ENCODE results near the gene AMIGO1.

The AMIGO1 gene

DNA sequence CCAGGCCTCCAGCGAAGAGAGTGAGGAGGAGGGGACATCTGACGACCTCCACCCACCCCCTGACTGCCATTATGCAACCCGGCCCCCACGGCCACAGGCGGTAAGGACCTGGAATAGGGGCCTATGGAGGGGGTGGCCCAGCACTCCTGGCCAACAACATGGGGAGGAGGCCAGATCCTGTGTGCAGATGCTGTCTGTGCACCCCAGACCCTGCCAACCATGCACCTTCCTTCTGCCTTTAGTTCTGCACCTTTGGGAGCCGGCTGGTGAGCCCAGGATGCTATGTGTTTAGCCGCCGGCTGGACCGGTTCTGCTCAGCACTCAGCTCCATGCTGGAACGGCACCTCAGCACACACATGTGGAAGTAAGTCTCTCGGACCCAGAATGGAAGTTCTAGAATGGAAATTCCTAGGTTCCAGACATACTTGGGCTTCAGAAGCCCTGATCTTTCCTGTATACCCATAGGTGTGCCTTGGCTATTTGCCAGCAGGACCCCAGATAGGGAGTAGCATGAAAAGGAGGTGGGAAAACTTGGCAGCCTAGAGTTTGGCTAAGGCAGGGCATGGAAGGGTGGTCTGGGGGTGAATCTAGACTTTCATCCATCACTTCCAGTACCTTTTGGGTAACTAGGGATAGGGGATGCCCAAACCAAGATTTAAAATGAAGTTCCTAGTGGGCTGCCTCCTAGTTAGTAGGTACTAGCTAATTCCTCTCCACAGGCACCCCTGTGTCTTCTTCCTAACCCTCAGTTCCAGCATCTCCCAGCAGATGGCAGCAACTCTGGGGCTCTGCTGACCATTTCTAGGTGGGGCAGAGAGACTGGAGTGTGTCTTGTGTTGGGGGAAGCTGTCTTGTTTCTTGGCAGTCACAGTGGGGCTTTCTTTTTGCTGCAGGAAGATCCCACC lies 19.2 kb downstream of the AMIGO1 start:
- no peak overlapping the region for H3K9ac ChIP-seq (ENCODE audit: low read length)
- H3K27ac ChIP-seq (ENCODE audit: low read depth, low read length), result no peak overlapping the region
- H3K9me3 ChIP-seq (ENCODE audit: control insufficient read depth, insufficient read depth, low read depth, low read length), result no peaks in the 10 kb centered on the region
- no peak overlapping the region for H3K4me3 ChIP-seq (ENCODE audit: low read depth, low read length)
- H3K4me1 ChIP-seq (ENCODE audit: control insufficient read depth, insufficient read depth, low read length), result peaks cover 5% of the 10 kb centered on the region; the same call in 1 of the 2 replicates
- peaks cover 15% of the 10 kb centered on the region for H3K36me3 ChIP-seq (ENCODE audit: control insufficient read depth, insufficient read depth, low read length)
- no peaks in the 10 kb centered on the region for H3K27me3 ChIP-seq (ENCODE audit: control insufficient read depth, insufficient read depth, low read length)

DNA sequence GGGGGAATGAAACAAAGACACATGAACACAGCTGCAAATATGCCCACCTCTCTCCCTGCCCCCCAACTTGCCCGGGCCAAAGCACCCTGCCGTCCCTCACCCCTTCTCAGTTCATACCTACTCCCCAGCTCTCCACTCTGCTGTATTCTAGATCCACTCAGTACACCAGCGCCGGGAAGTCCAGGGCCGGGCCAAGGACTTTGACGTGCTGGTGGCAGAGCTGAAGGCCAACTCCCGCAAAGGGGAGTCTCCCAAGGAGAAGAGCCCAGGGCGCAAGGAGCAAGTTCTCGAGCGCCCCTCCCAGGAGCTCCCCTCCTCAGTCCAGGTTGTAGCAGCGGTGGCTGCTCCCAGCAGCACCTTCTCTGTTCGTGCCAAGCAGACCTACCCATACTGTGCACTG lies 20.8 kb downstream of the AMIGO1 start:
- H3K4me3 ChIP-seq (ENCODE audit: low read depth, low read length), result no peak overlapping the region
- H3K9ac ChIP-seq (ENCODE audit: low read length), result no peak overlapping the region
- H3K9me3 ChIP-seq (ENCODE audit: control insufficient read depth, insufficient read depth, low read depth, low read length), result no peaks in the 10 kb centered on the region
- H3K27ac ChIP-seq (ENCODE audit: low read depth, low read length), result no peak overlapping the region
- no peaks in the 10 kb centered on the region for H3K27me3 ChIP-seq (ENCODE audit: control insufficient read depth, insufficient read depth, low read length)
- peaks cover 4% of the 10 kb centered on the region; the same call in 1 of the 2 replicates for H3K4me1 ChIP-seq (ENCODE audit: control insufficient read depth, insufficient read depth, low read length)
- peaks cover 15% of the 10 kb centered on the region for H3K36me3 ChIP-seq (ENCODE audit: control insufficient read depth, insufficient read depth, low read length)

DNA sequence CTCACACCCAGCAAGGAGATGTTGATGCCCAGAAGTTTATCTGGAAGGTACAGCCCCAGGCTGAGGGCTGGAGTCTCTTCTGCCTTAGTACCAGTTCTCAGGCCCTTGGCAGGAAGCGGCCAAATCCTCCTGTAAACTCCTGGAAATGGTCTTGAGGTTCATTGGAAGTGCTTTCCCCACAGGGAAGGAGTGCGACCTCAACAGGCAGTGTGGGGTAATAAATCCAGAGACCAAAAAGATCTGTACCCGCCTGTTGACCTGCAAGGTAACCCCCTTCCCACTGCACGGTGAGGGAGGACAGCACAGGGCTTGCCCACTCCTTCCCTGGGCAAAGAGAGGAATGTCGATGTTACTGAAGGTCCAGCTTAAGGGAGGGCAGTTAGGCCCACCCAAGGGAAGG lies 21.3 kb downstream of the AMIGO1 start:
- H3K4me3 ChIP-seq (ENCODE audit: low read depth, low read length), result no peak overlapping the region
- peaks cover under 1% of the 10 kb centered on the region for H3K4me1 ChIP-seq (ENCODE audit: control insufficient read depth, insufficient read depth, low read length)
- no peak overlapping the region for H3K9ac ChIP-seq (ENCODE audit: low read length)
- H3K9me3 ChIP-seq (ENCODE audit: control insufficient read depth, insufficient read depth, low read depth, low read length), result no peaks in the 10 kb centered on the region
- no peaks in the 10 kb centered on the region for H3K27me3 ChIP-seq (ENCODE audit: control insufficient read depth, insufficient read depth, low read length)
- no peak overlapping the region for H3K27ac ChIP-seq (ENCODE audit: low read depth, low read length)
- peaks cover 15% of the 10 kb centered on the region for H3K36me3 ChIP-seq (ENCODE audit: control insufficient read depth, insufficient read depth, low read length)

DNA sequence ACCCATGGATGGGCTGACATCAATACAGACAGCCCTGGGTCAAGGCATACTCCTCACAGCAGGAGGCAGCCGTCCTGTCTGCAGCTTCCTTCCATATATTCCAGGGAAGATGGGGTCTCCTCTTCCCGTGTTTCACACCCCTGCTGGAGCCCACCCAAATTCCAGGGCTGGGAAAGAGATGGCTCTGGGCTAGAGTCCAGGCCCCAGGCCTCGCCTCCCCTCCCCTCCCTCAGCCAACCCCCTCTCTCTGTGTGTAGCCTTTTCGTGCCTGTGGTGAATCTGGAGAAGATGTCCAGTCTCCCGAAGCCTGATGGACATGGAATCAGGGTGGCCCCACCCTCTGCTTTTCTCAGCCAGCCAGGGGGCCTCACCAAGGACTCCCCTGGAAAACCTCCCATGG lies 22.3 kb downstream of the AMIGO1 start:
- peaks cover 8% of the 10 kb centered on the region; the same call in 1 of the 2 replicates for H3K27me3 ChIP-seq (ENCODE audit: control insufficient read depth, insufficient read depth, low read length)
- H3K36me3 ChIP-seq (ENCODE audit: control insufficient read depth, insufficient read depth, low read length), result peaks cover 15% of the 10 kb centered on the region
- no peak overlapping the region for H3K27ac ChIP-seq (ENCODE audit: low read depth, low read length)
- H3K9ac ChIP-seq (ENCODE audit: low read length), result no peak overlapping the region
- H3K4me3 ChIP-seq (ENCODE audit: low read depth, low read length), result no peak overlapping the region
- H3K9me3 ChIP-seq (ENCODE audit: control insufficient read depth, insufficient read depth, low read depth, low read length), result no peaks in the 10 kb centered on the region
- peaks cover 5% of the 10 kb centered on the region for H3K4me1 ChIP-seq (ENCODE audit: control insufficient read depth, insufficient read depth, low read length)

DNA sequence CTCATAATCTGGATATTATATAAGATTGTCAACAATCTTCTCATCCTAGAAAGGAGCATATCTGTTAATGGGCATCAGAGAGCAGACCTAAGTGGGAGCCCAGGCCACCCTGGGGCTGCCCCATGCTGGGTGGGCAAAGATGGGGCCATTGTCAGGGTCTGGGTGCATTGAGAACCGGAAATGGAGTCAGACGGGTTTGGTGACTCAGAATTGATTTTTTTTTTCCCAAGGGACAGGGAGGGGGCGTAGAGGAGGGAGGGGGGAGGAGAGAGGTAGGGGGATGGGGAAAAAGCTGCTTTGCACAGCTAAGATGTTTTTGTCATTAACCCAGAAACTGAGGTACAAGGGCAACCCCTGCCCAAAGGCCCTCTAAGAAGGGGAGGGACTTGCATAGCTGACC lies 24.5 kb downstream of the AMIGO1 start:
- Histone ChIP-seq H3K9me3 (ENCODE audit: control insufficient read depth, insufficient read depth, low read depth, low read length) (no peaks in the 10 kb centered on the region), H3K27ac (ENCODE audit: low read depth, low read length) (no peak overlapping the region), H3K27me3 (ENCODE audit: control insufficient read depth, insufficient read depth, low read length) (peaks cover 18% of the 10 kb centered on the region; the same call in 1 of the 2 replicates), H3K4me1 (ENCODE audit: control insufficient read depth, insufficient read depth, low read length) (peaks cover 5% of the 10 kb centered on the region), H3K4me3 (ENCODE audit: low read depth, low read length) (peak overlapping the region; percentile 81), H3K9ac (ENCODE audit: low read length) (no peak overlapping the region), H3K36me3 (ENCODE audit: control insufficient read depth, insufficient read depth, low read length) (peaks cover 5% of the 10 kb centered on the region; the same call in 1 of the 2 replicates)

DNA sequence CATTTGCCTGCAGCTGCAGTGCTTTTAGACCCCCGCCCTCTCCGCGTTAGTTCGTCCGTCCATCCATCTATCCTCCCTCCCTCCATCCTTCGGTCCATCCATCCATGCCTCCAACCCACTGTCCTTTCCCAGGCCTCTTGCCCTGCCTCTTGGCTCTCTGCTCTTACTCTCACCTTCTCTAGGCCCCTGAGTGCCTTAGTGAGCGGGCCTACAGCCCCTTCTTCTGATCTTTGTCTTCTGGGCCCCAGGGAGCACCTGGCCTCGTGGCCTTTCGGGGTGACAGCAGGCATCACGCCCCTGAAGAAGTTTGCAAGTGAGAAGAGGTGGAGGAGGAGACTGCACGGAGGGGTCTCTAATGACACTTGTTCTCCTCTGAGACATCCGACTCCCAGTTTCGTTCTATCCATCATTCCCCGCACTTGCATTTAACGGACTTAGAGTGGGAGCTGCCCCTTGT lies 25.0 kb downstream of the AMIGO1 start:
- peaks cover 5% of the 10 kb centered on the region for H3K4me1 ChIP-seq (ENCODE audit: control insufficient read depth, insufficient read depth, low read length)
- H3K27me3 ChIP-seq (ENCODE audit: control insufficient read depth, insufficient read depth, low read length), result peaks cover 19% of the 10 kb centered on the region; the same call in 1 of the 2 replicates
- peak overlapping the region; percentile 81 for H3K4me3 ChIP-seq (ENCODE audit: low read depth, low read length)
- 0 out of 2 replicates have a peak overlapping the region, but pooled peaks have one; percentile 99 for H3K27ac ChIP-seq (ENCODE audit: low read depth, low read length)
- H3K9me3 ChIP-seq (ENCODE audit: control insufficient read depth, insufficient read depth, low read depth, low read length), result no peaks in the 10 kb centered on the region
- peak overlapping the region; percentile 92 for H3K9ac ChIP-seq (ENCODE audit: low read length)
- H3K36me3 ChIP-seq (ENCODE audit: control insufficient read depth, insufficient read depth, low read length), result peaks cover 5% of the 10 kb centered on the region; the same call in 1 of the 2 replicates

DNA sequence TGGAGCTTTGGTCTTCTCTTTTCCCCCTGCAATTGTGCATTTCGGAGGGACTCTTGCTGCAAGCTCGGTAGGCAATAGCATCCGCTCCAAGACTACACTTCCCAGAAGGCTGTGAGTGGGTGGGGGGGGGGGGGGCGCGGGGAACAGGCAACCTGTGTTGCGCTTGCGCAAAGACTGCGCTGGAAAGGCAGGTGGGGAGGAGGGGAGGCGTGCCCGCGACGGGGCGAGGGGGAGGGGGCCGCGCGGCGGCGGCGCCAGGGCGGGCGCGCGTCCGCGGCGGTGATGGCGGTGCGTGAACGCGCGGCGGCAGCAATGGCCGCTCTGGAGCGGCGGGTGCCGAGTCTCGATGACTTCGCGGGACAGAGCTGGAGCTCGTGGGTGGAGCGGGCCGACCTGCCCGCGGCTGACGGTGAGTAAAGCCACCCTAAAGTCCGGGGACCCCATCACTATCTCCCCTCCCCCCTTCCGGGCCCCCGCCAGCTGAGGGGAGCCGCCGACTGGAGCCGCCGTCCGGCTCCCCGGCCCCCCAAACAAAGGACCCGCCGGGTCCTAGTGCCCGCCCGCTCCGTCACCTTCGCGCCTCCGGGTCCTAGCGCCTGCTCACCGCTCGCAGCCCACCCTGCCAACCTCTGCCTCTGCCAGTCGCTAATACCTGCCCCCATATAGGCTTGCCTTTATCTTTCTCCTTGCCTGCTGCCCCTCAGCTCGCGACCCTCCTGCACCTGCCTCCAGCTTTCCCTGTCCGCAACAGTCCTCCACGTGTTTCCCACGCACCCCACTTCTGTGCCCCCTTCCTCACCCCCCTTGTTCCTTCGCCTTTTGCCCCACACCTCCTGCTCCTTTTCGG lies 25.6 kb downstream of the AMIGO1 start, which contains the start of gene ATXN7L2:
TSS of gene ATXN7L2 (plus strand) at position 234 of the 847 bp plus-strand sequence. CDS start at position 283, 49 bp downstream.
- Histone ChIP-seq H3K27ac (ENCODE audit: low read depth, low read length) (peak within 1 kb of the TSS; percentile 99), H3K9ac (ENCODE audit: low read length) (peak within 1 kb of the TSS; percentile 92), H3K36me3 (ENCODE audit: control insufficient read depth, insufficient read depth, low read length) (no peaks in the 10 kb centered on the region), H3K4me1 (ENCODE audit: control insufficient read depth, insufficient read depth, low read length) (peaks cover 5% of the 10 kb centered on the region), H3K9me3 (ENCODE audit: control insufficient read depth, insufficient read depth, low read depth, low read length) (no peaks in the 10 kb centered on the region), H3K27me3 (ENCODE audit: control insufficient read depth, insufficient read depth, low read length) (peaks cover 19% of the 10 kb centered on the region; the same call in 1 of the 2 replicates), H3K4me3 (ENCODE audit: low read depth, low read length) (peak within 1 kb of the TSS; percentile 95)

DNA sequence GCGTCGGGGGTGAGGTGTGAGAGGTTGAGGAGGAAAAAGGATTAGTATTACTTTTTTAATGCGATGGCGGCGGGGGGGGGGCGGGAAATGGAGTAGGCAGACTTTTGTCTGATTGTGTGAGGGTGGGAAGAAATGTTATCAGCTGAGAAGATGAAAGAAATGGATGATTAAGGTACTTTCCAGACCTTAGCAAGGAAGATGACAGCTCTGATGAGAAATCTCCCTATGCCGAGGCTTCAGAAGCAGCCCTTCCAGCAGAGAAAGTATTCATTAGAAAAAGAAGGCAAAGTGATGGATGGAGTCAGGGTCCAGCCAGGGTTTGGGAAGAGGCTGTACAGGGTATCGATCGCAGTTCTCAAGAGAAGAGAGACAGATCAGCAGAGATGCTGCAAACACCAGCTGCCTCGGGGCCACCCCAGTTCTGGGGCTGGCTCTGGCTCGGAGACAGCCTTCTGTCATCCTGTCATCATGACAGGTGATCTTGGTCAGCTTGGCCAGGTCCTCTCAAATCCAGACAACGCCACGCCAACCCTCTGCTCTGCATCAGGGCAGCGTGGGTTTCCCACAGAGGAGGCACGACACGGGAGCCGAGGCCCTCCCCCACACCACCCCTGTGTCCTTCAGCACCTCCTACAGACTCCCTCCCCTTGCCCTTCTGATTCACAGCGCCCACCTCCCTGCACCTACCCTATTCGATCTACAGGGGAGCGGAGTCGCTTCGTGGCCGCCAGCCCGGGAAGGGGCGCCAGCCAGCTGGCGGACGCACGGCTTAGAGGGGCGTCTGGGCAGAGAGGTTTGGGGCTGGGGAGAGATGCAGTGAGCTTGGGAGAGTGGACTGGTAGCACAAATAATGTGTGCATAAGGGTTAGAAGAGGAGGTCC lies 26.5 kb downstream of the AMIGO1 start:
- Histone ChIP-seq H3K9ac (ENCODE audit: low read length) (peak overlapping the region; percentile 21), H3K4me3 (ENCODE audit: low read depth, low read length) (peak overlapping the region; percentile 95), H3K27ac (ENCODE audit: low read depth, low read length) (no peak overlapping the region), H3K36me3 (ENCODE audit: control insufficient read depth, insufficient read depth, low read length) (no peaks in the 10 kb centered on the region), H3K27me3 (ENCODE audit: control insufficient read depth, insufficient read depth, low read length) (peaks cover 19% of the 10 kb centered on the region; the same call in 1 of the 2 replicates), H3K9me3 (ENCODE audit: control insufficient read depth, insufficient read depth, low read depth, low read length) (no peaks in the 10 kb centered on the region), H3K4me1 (ENCODE audit: control insufficient read depth, insufficient read depth, low read length) (peaks cover 5% of the 10 kb centered on the region)

DNA sequence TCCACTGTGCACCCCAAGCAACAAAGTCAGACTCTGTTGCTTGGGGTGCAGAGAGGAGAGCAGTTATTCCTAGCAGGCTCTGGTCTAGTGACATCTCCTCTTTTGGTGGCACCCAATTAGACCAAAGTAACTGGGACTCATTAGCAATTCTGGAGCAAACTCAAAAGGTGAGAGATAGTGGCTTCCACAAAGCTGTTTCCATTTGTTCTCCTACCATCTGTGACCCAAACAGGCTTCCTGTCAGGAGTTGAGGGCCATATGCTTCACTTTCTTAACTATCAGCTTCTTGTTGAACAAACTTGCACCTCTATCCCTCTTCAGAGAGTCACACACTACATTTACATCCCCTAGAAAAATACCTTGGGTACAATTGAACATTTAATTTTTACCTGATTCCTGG lies 27.3 kb downstream of the AMIGO1 start:
- Histone ChIP-seq H3K27me3 (ENCODE audit: control insufficient read depth, insufficient read depth, low read length) (peaks cover 21% of the 10 kb centered on the region; the same call in 1 of the 2 replicates), H3K9me3 (ENCODE audit: control insufficient read depth, insufficient read depth, low read depth, low read length) (no peaks in the 10 kb centered on the region), H3K4me1 (ENCODE audit: control insufficient read depth, insufficient read depth, low read length) (peaks cover 5% of the 10 kb centered on the region), H3K27ac (ENCODE audit: low read depth, low read length) (no peak overlapping the region), H3K36me3 (ENCODE audit: control insufficient read depth, insufficient read depth, low read length) (no peaks in the 10 kb centered on the region), H3K9ac (ENCODE audit: low read length) (no peak overlapping the region), H3K4me3 (ENCODE audit: low read depth, low read length) (no peak overlapping the region)

DNA sequence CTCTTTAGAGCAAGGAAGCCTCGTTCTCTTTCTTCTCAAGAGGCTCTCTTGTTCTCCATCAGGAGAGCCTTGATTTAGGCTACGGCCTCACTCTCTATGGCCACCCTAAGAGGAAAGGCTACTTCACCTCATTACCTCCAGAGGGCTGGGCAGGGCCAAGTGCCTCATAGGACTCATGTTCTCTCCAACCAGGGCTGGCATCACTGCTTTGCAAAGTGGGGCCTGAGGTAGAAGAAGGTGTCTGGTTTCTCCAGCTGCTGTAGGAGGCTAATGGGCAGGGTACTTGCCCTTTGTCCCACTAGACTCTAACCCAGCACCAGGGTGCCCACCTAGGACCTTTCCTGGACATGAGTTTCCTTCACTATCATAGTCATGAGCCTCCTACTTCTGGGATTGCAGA lies 27.9 kb downstream of the AMIGO1 start:
- Histone ChIP-seq H3K4me1 (ENCODE audit: control insufficient read depth, insufficient read depth, low read length) (peaks cover 5% of the 10 kb centered on the region), H3K36me3 (ENCODE audit: control insufficient read depth, insufficient read depth, low read length) (no peaks in the 10 kb centered on the region), H3K27me3 (ENCODE audit: control insufficient read depth, insufficient read depth, low read length) (peaks cover 21% of the 10 kb centered on the region; the same call in 1 of the 2 replicates), H3K9ac (ENCODE audit: low read length) (no peak overlapping the region), H3K9me3 (ENCODE audit: control insufficient read depth, insufficient read depth, low read depth, low read length) (no peaks in the 10 kb centered on the region), H3K4me3 (ENCODE audit: low read depth, low read length) (no peak overlapping the region), H3K27ac (ENCODE audit: low read depth, low read length) (no peak overlapping the region)
